GM19351 (cell line): ENCODE results near the gene RASAL2.

Experiments
- ATAC-seq: cut with Tn5 transposase; IDR thresholded peaks from one replicate; pipeline ENCODE4 v1.9.1; 2021; ENCODE audit warnings: mild to moderate bottlenecking, moderate library complexity; ENCODE audit not compliant: unreplicated experiment

The RASAL2 gene

GRCh38 chr1:178417858-178418257 lies 324.0 kb downstream of the RASAL2 start:
- no peak for ATAC-seq

- peak; percentile 98 for ATAC-seq
Observed at GRCh38 chr1:178418284-178418955, 324.5 kb downstream of the RASAL2 start.

- no peak for ATAC-seq
Observed at GRCh38 chr1:178434360-178434759, 340.5 kb downstream of the RASAL2 start.

- ATAC-seq: no peak
Observed at GRCh38 chr1:178434899-178435435, 341.1 kb downstream of the RASAL2 start.

DNA sequence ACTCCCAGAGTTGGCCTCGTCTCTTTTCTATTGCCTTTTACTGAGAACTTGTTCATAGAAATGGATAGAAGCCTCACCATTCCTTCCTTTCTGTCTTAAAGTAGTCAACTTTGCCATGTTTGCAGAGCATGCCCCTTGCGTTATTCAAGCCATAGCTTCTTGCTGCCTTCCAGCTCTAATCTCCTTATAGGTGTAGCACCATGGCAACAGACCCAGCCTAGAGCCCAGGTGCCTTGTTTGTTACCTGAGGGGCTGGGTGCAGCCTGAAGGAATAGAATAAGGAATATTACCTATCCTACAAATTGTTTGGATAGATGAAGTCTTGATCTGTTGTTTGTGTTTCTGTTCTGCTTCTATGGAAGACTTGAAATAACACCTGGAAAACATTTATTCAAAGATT lies 343.0 kb downstream of the RASAL2 start:
- no peak for ATAC-seq

DNA sequence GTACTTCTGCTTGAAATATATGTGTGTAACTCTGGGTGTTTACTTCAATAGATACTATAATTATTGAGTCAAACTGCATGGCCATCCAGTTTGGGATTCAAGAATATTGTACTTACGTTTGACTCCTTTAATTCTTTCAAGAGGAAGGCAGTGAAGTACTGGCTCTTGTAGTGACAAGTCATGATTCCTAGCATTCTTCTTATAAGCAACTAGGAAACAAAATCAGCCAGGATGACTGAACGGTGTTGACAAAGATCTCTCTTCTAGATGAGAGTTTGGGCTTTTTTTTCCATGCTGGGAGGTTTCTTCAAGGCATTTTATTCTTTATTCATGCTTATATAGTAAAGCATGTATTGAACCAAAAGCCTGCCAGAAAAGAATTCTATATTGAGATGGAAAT lies 344.5 kb downstream of the RASAL2 start:
- ATAC-seq: no peak

- no peak for ATAC-seq
Observed at GRCh38 chr1:178442925-178443324, 349.0 kb downstream of the RASAL2 start.

- ATAC-seq: no peak
Observed at GRCh38 chr1:178450871-178451270, 357.0 kb downstream of the RASAL2 start.

- no peak for ATAC-seq
Observed at GRCh38 chr1:178451529-178451928, 357.6 kb downstream of the RASAL2 start.

DNA sequence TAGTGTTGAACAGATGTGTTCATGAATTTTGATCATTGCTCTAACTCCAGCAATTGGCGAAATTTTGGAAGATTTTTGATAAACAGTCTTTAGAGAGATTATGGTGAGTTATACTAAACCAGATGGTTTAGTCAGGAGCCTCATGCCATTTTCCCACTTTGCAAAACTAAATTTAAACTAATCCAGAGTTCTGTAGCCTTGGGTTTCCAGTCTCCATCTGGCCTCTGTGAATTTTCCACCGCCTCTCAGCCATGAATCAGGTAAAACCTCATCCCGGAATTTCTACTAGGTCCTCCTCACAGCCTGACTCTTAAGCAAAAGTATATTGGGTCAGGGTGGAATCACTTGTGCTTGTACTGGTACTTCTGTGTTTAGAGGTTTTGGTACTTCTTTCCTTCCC lies 358.1 kb downstream of the RASAL2 start:
- ATAC-seq: no peak

GRCh38 chr1:178456472-178456871 lies 362.6 kb downstream of the RASAL2 start:
- ATAC-seq: no peak

- ATAC-seq: no peak
Observed at GRCh38 chr1:178457651-178458050, 363.7 kb downstream of the RASAL2 start.

DNA sequence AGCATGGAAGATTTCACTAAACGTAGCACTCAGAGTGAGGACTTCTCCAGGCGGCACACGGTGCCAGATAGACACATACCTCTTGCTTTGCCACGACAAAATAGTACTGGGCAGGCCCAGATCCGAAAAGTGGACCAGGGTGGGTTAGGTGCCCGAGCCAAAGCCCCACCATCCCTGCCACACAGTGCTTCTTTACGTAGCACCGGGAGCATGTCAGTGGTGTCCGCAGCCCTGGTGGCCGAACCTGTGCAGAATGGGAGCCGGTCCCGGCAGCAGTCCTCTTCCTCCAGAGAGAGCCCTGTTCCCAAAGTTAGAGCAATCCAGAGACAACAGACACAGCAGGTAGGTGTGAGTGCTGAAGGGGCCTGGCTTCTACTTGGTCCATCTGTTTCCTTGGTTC lies 364.3 kb downstream of the RASAL2 start:
- no peak for ATAC-seq

DNA sequence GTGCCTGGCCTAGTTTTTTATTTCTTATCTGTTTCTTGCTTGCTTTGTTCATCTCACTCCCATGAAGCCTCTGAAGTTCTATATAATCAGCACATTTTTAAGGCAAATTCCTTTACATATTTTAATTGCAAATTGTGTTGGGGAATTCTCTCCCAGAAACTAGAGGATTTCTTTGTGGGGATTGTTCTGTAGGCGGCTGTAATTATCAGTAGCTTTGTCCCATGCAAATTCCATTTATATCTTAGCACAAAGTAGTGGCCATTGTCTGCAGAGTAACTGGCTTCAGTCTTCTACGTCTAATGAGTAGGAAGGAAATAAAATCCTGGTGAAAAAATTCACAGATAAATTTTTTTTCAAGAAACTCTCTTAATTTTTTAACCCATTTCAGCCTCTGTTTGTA lies 367.2 kb downstream of the RASAL2 start:
- ATAC-seq: no peak

DNA sequence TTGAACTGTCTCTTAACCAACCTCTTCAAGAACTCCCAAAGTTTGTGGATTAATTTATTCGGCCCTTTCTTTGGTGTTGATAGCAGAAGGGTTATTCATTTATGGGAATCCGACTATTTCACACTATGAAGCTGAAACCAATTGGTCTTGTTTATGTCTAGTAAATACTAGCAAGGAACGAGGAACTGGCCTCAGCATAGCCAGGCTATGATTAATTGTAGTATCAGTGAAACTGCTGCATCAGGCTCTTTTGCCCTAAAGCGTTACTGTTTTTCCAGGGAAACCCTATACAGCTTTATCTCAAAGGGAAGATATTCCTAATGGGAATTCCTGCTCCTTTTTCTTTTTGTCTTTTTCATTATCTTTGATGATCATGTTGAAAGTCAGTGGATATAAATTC lies 367.8 kb downstream of the RASAL2 start:
- ATAC-seq: no peak

GRCh38 chr1:178464141-178464540 lies 370.2 kb downstream of the RASAL2 start:
- ATAC-seq: no peak

DNA sequence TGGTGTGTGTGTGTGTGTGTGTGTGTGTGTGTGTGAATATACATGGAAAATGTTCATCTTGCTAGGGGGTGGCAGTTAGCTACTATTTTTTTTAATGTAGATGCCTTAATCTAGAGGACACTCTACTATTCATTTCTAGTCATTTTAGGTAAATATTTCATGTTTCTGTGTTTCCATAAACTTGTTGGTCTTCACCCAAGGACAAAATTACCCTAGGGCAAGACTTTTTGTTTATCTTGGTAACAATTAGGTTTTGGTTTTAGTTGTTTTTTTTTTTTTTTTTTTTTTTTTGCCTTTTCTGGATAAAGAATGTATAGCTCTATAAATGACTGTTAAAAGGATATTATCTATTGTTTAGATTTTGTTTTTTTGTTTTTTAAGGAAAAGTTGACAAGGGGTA lies 370.7 kb downstream of the RASAL2 start:
- no peak for ATAC-seq

GRCh38 chr1:178465011-178465410 lies 371.1 kb downstream of the RASAL2 start:
- ATAC-seq: no peak

DNA sequence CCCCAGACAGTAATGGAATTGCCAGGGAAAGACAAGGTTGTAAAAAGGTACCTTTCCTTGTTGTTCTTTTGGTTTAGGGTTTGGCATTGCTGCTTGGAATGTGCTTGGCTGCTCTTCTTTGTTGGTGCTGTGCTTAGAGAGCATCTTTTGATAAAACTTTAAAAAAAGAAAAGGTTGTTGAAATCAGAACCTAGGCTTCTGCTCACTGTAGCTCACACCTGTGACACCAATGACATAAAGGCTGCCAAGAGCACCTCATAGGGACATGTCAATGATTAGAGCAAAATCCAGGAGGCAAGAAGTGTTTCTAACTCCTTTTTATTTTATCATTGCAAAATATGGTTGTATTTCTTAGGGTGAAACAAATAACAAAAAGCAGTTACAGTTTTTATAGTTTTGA lies 373.9 kb downstream of the RASAL2 start:
- ATAC-seq: no peak

DNA sequence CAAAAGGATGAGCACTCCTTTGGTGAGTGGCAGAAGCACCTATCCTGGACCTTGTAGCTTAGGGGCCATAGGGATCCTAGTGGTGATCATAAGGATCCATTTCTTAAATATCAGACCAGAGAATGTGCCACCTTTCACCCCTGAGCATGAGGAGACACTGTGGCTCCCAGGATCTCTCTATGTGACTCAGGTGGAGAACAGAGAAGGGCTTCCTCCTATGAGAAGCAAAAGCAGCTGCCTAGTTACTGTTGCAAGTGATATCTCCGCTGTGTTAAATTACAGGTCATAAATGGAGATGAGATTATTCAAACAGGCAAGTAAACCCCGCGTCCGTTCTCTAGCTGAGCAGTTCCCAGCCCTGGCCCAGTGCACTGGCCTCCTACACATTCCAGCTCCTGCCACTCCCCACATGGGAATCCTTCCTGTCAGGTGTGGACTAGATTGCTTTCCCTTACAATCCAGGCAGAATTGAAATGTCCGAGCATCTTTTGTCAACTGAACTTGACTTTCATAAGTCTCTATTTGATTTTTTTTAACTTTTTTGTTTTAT lies 376.6 kb downstream of the RASAL2 start:
- ATAC-seq: no peak

DNA sequence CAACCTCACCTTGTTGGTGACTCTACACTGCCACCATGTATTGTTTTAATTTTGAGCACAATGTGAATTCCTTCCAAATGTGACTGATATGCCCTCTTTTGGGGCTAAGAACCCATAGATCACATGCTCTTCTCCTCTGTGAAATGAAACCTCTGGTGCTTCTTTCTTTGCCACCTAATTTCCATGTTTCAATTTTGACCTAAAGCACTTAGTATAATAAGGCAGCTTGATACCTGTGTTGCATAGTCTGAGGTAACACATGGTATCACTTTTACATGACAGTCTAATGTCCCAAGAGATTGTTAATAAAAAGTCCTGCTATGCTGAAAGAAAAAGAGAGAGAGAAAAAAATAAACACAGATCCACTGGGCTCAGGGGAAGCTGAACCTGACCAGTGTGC lies 378.6 kb downstream of the RASAL2 start:
- no peak for ATAC-seq

- no peak for ATAC-seq
Observed at GRCh38 chr1:178477373-178477772, 383.5 kb downstream of the RASAL2 start.

- ATAC-seq: no peak
Observed at GRCh38 chr1:178477841-178478240, 383.9 kb downstream of the RASAL2 start.
